ENCODE measurements around the gene CYTH1.

Gene CYTH1

DNA sequence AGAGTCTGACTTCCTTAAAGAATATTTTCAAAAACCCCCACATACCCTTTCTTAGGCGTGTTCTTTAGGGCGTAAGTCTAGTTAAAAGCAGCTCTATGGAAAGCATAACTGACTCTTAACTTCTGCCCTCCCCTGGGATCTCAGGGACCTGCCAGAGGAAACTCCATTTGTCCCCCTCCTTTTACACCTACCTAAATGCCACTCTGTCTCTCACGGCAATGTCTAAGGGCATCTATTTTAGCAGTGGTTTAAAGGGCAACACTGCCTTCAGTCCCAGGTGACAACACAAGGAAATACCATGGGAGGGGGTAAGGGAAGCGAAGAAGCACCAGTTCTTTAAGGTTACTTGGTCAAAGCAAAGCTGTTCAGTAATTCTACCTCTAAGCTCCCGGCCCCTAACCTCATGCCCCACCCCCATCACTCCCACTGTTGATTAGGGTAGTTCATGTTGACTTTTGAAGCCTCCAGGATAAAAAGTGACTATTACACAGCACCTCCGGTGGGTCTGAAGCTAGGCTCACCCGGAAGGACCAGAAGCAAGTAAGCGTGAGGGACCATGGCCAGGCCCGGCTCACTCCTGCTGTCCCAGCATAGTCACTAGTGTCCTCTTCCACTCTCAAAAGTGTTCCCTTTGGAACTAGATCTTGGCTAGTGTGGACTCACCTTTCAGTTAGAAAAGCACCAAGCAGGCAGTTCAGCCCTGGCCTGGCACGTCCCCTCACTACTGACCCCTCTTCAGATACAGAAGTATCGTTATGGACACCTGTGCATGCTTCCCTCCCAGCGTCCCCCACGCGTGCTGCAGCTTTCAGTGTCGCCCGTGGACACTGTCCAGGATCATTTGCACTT is 47.1 kb downstream of the CYTH1 start:
- DNase-seq (ENCODE audit: low spot score) = no peak

DNA sequence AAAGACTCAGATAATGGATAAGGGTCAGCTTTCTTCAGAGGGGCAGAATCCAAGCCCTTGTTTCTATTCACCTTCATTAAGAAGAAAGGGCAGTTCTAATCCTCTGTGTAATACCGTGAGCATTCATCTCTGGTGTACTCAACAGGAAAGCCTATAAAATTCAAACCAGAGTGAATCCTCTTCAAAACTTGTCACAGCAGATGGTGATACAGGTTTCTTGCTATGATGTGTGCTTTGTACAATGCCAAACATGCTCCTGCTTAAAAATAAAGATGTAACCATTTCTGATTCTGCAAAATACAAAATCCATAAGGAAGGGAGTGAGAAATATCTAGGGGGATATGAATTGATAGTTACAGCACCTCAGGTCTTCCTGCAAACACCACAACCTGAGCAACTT is 49.7 kb downstream of the CYTH1 start:
- no peak for DNase-seq (ENCODE audit: low spot score)

DNA sequence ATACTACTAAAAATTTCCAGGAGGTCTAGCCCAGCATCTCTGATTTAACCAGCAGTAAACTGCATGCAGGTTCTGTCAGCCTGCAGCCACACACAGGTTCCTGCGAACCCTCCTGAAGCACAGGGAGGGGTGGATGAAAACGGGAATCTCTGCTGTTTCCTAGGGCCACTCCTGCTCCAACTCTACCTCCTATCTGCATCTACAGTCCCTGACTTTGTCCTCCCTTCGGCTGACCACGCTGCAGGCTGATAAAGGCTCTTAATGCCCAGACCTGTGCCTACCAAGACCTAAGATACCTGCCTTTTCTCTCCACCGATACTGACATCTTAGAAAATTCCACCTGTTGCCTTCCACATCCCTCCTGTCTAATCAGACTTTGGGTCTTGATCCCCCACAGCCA is 50.2 kb downstream of the CYTH1 start:
- DNase-seq (ENCODE audit: low spot score) = no peak

DNA sequence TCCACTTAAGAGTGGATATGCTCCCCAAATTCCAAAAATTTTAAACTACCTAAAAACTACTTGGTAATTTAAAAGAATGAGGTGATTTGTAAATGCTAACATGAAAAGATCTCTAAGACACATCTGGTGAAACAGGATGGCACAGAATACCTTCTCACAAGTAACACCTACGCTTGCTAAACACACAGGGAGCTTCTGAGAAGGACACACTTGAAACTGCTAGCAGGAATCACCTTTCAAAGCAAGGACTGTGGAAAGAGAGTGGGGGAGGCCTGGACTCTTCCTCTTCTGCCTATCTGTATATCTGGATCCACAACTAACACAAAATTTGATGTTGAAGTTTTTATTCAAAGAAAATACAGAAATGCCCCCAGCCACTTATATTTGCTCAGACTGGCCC is 52.4 kb downstream of the CYTH1 start:
- no peak for DNase-seq (ENCODE audit: low spot score)

DNA sequence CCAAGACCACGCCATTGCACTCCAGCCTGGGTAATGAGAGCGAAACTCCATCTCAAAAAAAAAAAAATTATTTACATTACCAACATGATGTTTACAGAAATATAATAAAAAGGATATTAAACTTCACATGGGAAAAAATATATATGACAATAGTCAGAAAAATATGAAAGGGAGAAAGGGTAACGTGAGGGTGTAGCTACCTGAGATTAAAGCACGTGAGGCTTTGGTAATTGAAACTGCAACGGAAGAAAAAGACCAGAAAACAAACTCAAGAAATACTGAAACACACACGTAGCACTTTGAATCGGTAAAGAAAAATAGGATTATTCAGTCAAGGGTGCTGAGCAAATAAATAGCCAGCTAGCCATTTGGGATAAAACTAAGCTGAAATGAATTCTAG is 53.6 kb downstream of the CYTH1 start:
- DNase-seq (ENCODE audit: low spot score) = no peak

DNA sequence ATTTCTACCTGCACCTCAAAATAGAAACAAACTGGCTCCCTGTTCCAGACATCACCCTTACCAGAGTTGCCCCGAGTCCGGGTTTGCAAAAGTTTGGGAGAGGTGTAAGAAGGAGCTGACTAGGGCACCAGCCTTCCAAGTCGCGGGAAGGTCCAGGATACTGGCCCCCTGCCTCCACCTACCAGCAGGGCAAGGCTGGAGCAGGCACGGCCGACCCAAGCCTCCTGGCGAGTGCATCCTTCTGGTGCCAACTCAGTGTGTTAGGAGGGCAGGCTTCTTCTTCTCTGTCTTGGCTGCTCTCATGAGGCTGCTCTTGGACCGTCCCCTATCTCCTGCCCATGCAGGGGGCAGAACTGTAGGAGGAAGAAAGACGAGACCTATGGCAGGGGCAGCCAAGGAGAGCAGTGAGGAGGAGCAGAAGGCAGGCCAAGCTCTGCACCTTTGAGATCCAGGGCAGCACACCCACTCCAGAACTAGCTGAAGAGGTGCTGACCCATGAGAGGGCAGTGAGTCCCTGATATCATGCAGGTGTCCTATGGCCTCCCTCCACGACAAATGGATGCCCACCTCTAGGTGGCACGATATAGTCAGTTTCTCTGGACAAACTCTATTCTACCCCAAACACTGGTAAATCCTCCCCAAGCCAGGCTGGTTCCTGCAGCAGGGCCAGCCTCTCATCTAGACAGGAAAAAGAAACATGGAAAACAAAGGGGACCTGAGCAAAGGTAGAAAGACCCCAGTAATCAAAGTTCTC is 54.4 kb downstream of the CYTH1 start:
- no peak for DNase-seq (ENCODE audit: low spot score)

DNA sequence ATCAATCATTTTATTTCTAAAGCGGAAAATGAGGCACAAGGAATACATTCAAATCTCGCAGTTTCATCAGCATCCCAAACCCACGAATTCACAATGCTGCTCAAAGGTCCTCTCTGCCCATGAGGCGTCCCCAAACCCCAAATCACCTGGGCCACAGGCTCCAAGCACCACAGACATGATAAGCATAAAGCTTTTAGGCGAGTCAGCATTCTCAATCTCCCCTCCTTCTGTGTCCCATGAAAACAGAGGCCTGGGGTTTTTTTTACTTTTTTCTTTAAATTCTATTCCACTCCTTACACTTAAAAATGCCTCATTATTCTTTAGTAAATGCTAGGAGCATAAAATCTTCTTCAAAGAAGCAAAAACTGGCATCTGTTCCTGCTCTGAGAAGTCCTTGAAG is 55.0 kb downstream of the CYTH1 start:
- DNase-seq (ENCODE audit: low spot score) = no peak

DNA sequence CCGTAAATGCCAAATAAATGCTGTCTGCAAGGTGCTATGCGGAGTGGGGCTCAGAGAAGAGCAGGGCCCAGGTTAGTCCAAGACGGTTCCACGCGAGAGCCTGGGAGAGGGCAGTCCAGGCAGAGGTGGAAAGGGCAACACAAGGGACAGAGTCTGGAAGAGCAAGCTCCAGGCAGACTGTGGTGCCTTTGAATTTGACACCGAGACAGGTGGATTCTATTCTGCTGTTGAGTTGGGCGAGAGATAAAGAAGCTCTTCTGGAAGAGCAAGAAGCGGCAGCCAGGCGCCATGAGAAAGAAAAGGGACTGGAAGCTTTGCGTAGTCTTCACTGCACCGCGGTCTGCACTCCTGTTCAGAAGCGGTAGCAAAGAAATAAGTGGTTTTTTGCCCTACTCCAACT is 55.6 kb downstream of the CYTH1 start:
- no peak for DNase-seq (ENCODE audit: low spot score)

DNA sequence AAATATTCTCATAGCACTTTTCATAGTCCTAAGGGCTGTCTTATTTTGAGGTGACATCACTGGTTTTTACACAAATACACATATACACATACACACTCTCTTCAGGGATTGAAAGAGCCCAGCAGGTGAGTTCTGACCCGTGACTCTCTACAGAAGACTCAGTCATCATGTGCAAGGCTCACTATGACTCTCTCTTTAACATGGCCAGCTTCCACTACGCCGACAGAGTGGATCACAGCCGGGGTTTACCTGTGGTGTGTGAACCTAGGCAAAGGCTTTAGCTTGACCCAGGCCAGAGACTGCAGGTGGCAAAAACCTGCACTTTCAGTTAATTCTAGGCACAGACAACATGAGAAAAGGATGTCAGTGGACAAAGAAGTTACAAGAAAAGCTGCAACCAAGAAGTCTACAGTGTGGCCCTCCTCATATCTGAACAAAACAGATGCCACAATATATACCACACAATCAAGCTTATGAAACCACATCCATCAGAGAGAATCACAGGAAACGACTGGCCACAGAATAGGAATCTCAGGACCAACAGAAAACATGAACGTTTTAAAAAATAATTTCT is 56.5 kb downstream of the CYTH1 start:
- no peak for DNase-seq (ENCODE audit: low spot score)

DNA sequence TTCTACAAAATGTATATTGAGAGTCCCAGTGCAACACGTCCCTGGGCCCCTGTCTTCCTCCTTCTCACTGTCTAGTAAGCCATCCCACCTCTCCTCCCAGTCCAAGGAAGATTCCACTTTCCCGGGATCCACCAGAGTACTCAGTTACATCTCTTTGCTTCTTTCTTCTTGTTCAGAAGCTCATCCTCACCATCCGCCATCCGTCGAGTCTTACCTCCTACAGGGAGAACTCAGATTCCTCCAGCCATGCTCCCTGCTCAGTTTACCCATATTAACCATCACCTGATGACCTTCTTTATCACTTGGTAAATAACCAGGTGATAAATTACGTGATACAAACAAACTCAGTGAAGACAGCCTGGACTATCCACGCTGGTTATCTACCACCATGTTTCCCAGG is 57.1 kb downstream of the CYTH1 start:
- no peak for DNase-seq (ENCODE audit: low spot score)

DNA sequence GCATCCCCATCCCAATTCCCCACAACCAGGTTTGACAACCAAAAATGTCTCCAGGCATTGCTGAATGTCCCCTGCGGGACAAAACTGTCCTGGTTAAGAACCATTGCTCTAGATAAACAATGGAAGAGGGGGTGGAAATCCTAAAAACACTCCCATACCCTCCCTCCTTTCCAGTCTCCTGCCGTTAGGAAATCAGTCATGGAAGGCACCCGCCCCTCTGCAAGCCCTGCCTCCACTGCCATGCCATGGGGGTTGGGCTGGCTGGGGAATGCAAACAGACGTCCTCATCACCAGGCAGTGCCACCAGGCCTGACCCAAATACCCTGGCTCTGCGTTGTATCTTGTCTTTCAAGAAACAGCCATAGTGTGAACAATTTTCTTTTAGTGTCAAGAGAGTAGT is 57.5 kb downstream of the CYTH1 start:
- peak; percentile 80 for DNase-seq (ENCODE audit: low spot score)

DNA sequence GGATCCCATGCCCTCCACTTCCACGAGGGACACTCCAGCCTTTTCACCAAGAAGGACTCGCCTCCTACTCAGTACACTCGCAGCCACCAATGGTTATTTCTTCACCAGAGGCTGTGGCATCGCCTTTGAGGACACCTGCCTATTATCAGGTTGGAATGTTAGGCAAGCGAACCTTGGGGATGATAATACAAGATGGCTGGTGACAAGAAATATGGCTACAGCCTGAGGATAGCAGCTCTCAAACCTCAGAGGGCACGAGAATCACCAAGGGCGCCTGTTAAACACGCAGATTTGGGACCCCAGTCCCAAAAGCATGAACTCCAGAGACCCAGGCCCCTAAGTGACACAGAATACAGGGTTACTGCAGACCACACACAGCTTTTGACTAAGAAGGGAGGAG is 58.1 kb downstream of the CYTH1 start:
- DNase-seq (ENCODE audit: low spot score) = no peak

DNA sequence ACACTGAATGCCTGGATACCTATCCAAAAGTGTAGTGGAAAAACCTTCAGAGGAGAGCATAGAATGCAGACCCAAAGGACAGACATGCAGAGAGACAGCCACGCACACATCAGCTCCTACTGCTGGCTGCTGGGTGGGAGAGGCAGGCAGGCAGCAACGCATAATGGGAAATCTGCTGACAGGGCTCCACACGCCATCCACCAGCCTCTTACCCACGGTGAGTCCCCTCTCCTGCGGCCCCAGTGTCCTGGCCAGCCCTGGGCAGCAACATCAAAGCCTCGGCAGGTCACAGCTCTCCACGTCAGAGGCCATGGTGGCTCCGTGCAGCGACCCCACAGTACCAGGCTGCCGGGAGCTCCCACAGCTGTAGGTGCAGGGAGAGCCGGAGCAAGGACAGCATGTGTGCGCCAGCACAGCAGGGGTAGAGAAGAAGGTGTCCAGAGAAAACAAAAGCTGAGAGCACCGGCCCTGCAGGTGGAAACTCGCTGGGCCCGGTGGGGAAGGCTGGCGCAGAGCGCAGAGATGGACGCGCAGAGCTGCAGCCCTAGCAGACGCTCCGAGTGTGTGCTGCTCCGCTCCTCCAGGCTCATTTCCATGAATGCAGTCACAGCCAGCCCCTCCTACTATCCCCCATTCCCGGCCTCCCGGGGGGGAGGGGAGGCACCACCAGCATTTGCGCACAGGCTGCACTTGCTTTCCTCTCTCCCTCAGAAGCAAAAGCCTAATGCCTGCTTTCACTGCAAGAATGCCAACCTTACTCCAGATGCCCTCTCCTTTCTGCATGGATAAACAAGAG is 58.9 kb downstream of the CYTH1 start:
- peak; percentile 97 for DNase-seq (ENCODE audit: low spot score)

DNA sequence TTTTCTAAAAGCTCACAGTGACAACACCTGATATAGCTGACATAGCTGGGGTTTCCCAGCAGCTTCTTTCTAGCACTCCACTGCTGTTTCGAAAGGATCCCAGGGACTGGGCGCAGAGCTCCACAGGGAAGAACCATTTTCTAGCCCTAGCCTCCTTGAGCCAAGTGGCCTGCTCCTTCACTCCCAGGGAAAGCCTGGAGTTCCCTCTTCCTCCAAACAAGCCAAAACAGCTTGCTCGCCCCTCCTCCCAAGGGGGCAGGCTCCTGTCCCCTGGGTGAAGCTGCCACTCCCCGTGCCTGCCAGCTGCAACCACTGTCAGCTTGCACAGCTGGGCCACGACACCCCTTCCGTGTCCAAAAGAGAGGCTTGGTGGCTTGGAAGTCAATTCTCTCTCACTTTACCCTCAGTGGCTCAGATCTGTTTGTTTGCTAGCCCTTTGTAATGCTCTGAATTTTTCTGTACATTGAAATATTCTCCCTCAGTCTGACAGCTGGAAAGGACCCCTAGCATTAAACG is 59.8 kb downstream of the CYTH1 start:
- peak; percentile 83 for DNase-seq (ENCODE audit: low spot score)

DNA sequence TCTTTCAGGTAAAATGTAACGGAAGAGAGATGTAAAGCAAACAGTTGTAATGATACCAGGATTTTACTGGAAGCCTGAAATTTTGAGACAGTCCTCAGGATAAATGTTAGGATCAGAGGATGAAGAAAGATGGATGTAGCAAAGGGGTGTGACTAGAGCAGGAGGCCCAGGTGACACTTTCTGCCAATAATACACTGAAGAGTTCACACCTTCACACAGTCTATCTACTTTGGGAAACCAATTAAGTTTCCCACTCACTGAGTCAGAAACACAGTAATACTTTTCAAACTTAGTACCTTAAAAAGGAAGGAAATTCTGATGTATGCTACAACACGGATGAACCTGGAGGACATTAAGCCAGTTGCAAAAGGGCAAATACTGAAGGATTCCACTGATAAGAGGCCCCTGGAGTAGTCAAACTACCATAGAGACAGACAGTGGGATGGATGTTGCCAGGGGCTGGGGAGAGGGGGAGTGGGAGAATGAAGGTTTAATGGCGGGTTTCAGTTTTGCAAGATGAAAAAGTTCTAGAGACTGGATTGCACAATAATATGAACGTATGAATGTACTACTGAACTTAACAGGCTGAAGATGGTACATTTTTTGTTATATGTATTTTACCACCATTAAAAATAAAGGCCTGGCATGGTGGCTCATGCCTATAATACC is 62.3 kb downstream of the CYTH1 start:
- DNase-seq (ENCODE audit: low spot score) = peak; percentile 69

DNA sequence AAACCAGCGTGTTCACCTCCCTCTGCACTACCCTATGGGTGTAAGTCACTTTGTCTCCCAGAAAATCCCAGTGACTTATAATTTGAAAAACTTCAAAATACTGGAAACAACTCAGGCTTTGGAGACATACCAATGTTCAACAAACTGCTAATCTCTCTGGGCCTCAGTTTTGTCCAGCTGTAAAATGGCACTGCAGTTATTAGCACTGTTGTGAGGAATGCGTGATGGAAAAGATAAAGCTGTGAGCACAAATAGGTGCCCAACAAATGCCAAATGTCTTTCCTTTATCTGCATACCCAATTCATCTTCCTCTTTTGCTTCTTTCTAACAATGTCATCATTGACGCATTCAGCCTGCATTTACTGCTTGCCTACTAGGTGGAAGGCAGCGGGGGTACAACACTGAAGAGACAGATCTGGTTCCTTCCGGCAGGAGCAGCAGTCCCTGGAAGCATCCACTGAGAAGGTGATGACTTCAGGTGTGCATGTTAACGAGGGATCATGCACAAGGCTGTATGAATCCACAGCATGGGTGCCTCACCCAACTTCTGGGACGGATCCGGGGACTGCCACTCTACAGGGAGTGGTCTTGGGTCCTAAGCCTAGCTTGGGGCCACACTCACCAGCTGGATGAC is 63.4 kb downstream of the CYTH1 start:
- DNase-seq (ENCODE audit: low spot score) = no peak

DNA sequence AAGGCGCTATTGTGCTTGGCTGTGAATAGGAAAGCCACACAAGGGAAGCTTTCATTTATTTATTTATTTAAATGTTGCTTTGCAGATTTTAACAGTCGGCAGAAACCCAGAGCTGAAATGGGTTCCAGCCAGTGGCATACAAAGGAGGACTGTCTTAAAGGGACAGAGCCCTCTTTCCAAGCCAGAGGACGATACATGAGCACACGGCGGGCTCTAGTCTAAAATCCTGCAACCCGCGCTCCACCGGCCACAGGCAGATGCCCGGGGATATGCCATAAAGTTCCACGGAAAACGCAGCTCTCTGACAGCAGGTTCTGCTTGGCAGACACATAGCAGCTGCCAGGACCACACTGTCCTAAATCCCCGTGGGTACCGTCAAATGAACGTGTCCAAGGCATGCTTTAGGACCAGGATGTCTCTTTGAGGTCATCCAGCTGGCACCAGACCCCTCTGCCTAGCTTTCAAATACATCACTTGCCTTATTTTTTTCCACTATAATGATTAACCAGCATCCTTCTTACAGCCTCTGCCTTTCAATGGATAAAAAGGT is 64.6 kb downstream of the CYTH1 start:
- peak; percentile 95 for DNase-seq (ENCODE audit: low spot score)

DNA sequence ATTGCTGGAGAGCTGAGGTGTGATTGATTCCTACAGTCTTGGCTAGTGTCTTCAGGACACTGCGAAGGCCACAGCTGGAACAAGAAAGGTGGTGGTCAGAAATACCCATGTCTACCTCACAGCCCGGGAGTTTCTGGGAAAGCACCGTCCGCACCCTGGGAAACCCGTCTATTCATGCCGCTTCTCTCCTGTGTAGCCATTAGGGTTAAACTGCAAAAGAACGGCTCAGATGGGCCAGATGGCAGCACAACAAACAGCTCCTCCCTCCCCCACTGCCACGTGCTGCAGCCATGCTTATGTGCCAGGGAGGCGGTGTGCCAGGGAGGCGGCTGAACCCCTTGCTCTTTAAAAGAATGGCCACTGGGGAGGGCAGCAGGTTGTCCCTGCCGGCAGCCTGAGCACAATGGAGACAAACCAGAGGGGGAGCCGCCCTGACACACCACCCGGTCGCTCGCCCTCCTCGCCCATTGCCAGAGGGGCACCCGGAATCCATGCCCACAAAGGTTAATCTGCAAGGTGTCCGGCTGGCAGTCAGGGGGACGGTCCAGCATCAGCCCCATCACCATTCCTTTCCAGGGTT is 65.2 kb downstream of the CYTH1 start:
- peak; percentile 95 for DNase-seq (ENCODE audit: low spot score)

DNA sequence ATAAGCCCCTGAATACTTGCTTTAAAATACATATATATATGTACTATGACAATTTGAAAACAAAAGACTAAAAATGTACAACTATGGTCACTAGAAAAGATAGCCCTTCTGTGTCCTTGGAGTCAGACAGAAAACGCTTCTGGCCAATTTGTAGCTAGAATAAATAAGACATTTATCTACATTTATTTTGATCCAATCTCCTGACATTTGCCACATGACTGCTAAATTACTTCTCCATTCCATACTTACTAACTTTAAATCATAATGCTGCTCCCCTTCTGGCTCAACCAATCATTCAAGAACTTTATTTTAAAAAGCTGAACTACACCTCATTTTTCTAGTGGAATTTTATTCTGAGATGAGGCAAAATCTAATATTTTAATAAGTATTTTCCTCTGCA is 65.8 kb downstream of the CYTH1 start:
- DNase-seq (ENCODE audit: low spot score) = no peak

DNA sequence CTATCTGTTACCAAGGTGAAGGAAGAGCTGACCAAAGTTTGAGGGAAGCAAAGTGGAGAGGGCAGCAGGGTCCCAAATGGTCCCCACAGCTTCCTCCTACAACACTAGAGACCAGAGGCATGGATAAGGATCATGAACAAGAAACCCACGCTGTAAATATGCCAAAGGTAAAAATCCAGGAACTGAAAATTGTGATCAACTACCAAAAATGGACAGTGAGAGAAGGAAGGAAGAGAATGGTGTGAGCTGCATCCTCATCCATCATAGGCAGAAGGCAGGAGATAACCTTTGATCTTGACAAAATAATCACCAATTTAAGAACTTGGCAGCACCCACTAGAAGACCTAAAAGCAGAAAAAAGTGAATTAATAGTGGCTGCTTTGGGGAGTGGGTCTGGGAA is 66.2 kb downstream of the CYTH1 start:
- DNase-seq (ENCODE audit: low spot score) = no peak

Data from putamen (tissue), 1 donor.